Skeletal muscle cell (primary cell): Measurements from ENCODE around the gene CFLAR.

Source experiments
- DNase-seq: peaks from one replicate; pipeline ENCODE4 v3.0.0-alpha.2; 2010; ENCODE audit warnings: low read depth
- H3K4me3 ChIP-seq: 2 replicates; pipeline ENCODE4 v1.5.1; 2011; ENCODE audit warnings: low read depth, mild to moderate bottlenecking, control low read depth, low read length, moderate library complexity

Gene CFLAR

DNA sequence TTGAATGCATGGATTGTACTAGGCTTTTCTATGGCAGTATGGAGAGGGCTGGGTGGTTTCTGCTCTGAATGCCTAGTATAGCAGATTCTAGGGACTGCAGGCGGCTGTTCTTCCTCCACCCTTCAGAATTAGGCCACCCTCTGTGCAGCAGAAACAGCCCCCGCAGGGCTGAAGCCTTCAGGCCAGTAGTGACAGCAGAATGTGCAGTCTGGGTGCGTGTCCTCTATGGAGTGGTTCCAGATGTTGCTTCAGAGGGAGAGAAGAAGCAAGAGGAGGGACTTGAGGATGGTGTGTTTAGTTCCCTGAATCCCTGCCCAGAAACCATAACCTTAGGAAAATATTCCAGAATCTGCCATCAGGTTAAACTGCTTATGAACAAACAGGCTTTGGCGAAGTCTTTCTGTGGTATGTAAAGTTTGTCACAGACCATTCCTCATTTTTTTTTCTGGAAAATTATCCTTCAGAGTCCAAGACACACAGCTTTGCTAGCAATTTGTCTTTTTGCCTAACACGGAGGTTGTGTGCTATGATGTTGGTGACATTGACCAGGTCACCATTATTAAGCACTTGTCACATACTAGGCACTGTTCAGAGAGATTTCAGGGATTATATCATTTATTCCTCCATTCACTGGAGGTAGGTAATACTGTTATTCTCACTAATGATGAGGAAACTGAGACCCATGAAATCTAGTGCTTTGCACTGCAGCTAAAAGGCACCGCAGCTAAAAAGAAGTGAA lies 88.1 kb downstream of the CFLAR start:
- no peak overlapping the region for H3K4me3 ChIP-seq
- peak; percentile 39 for DNase-seq

DNA sequence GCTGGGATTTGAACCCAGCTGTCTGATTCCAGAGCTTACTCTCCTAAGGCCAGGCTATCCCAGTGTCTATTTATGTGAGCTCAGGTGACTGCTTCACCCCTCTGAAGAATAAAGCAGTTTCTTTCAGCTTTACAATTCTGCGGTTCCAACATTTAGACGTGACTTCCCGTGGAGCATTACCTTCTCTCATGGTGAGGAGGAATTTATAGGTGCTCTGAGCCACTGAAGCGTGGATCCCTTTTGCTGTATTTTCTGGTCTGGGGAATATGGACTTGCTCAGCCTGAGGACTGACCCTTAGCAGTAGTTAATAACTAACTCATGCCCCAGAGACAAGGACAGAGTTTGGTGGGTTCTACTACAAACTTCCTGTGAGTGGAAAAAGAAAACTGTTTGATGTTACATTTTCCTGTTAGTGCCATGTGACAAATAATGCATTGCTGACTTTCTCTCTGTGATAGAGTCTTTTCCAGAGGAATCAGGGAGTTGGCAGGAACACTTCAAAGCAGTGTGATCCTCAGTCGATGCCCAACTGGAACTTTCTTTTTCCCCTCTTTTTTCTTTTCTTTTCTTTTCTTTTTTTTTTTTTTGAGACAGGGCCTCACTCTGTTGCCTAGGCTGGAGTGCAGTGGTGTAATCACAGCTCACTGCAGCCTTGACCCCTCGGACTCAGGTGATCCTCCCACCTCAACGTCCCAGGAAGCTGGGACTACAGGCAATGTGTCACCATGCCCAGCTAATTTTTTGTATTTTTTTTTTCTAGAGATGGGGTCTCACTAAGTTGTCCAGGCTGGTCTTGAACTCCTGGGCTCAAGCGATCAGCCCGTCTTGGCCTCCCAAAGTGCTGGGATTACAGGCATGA lies 88.9 kb downstream of the CFLAR start:
- DNase-seq = no peak

DNA sequence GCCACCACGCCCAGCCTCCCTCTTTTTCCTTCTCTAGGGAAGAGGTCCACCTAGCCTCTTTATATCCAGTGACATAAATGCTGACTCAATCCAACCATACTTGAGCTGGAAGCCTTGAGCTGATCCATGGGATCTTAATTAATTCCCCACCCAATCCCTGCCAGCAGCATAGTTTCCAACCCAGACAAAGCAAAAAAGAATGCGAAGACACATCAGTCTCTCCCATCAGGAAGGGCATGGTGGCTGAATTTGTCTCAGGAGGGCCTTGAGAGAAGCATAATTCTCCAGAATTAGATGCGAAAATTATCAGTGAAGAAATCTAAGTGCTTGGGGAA lies 89.5 kb downstream of the CFLAR start:
- no peak for DNase-seq
- H3K4me3 ChIP-seq = no peak overlapping the region

More for the DNA sequence above, 88.9 kb downstream of the CFLAR start:
- H3K4me3 ChIP-seq = no peak overlapping the region

DNA sequence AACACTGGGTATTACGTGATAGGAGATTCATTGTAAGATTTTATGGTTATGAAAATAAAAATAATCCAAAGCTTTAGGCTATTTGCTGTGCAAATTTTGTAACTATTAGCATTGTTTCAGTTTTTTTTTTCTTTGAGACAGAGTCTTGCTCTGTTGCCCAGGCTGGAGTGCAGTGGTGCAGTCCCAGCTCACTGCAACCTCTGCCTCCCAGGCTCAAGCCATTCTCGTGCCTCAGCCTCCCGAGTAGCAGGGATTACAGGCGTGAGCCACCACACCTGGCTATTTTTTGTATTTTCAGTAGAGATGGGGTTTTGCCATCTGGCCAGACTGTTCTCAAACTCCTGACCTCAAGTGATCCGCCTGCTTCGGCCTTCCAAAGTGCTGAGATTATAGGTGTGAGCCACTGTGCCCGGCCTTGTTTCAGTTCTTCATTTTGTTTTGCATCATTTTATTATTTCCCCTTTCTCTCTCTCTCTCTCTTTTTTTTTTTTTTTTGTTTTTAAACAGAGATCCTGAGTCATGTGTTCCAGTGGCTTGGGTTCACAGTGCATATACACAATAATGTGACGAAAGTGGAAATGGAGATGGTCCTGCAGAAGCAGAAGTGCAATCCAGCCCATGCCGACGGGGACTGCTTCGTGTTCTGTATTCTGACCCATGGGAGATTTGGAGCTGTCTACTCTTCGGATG lies 92.7 kb downstream of the CFLAR start:
- no peak for DNase-seq
- H3K4me3 ChIP-seq = no peak overlapping the region

DNA sequence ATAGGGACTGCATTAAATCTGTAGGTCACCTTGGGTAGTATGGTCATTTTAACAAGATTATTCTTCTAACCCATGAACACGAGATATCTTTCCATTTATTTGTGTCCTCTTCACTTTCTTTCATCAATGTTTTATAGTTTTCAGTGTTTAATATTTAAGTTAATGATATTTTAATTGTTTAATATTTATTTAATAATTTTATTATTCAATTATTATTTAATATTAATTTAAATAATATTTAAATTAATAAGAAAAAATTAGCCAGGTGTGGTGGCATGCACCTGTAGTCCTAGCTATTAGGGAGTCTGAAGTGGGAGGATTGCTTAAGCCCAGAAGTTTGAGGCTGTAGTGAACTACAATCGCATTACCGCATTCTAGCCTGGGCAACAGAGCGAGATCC lies 100.0 kb downstream of the CFLAR start:
- DNase-seq = no peak
- no peak overlapping the region for H3K4me3 ChIP-seq

DNA sequence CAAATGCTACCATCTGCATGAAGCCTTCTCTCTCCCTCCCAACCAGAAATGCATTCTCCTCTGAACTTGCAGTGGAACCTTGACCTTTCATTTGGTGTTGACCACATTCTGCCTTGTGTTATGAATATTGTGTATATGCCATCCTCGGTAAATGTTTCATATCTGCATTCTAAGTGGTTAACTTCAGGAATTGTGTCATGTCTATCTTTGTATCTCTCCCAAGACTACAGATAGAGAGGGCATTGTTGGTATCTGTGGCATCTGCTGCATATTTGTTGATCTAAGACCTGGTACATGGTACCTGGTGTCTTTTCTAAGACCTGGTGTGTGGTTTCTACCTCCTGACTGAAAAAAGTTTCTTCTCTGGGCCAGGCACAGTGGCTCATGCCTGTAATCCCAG lies 101.0 kb downstream of the CFLAR start:
- no peak overlapping the region for H3K4me3 ChIP-seq
- DNase-seq = no peak

DNA sequence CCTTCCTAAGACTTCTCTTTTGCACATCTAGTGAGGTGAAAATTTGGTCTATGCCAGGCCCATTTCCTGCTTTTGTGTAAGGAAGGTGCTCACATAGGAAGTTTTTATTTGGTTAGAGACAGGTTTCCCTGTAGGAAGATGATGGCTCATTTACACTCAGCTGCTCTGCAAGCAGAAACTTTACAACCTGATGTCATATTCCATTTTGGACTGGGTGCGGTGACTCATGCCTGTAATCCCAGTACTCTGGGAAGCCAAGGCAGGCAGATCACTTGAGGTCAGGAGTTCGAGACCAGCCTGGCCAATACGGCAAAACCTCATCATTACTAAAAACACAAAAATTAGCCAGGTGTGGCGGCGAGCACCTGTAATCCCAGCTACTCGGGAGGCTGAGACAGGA lies 102.8 kb downstream of the CFLAR start:
- no peak overlapping the region for H3K4me3 ChIP-seq
- no peak for DNase-seq

DNA sequence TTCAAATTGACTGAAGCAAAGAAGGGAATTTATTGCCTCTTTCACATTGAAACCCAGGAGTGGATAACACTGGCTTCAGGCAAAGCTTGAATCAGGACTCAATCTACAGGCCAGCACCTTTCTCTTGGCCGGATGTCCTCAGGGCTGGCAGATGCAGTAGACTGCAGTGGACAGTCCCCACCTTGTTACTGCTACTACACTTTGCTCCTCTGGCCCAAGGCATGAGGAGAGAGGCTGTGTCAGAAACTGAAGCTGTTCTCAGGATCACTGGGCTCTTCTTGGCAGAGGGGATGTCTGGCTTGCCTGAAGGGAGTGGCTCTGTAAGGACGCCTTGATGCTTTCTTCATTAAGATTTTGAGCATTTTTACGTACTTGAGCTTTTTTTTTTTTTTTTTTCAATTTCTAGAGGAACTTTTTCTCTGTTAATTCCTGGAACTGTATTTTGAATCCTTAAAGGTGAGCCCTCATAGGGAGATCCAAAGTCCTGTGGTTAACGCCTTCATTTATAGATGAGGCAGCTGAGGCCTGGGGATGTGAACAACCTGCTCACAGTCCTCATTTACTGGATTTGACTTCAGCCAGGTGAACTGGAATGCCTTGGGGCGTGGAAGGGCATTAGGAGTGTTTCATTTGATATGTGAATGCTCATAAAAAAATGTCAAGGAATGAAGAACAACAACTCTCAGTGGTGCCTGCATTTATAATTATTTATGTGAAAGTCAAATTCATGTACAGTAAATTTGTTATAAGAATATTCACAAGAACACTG lies 103.5 kb downstream of the CFLAR start:
- H3K4me3 ChIP-seq = no peak overlapping the region
- DNase-seq = no peak

DNA sequence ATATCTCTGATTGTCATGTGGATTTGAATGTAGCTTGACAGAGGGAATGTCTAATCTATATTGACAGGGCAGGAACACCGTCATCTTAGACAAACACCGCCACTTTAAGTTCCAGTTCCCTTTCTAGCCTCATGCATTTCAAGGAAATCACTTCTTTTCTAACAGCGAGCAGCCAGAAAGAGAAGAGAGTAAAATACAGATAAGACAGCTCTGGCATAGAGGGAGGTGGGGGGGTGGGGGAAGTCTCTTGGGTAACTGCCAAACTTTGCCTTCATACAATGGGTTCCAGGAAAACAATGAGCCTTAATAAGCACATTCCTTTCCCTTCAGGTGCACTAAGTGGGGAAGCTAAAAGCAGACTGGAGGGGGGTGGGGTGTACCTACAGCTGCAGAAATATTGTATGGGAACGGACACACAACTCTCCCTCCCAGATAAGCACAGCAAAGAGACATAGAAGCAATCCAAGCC lies 104.2 kb downstream of the CFLAR start:
- no peak for DNase-seq
- no peak overlapping the region for H3K4me3 ChIP-seq

DNA sequence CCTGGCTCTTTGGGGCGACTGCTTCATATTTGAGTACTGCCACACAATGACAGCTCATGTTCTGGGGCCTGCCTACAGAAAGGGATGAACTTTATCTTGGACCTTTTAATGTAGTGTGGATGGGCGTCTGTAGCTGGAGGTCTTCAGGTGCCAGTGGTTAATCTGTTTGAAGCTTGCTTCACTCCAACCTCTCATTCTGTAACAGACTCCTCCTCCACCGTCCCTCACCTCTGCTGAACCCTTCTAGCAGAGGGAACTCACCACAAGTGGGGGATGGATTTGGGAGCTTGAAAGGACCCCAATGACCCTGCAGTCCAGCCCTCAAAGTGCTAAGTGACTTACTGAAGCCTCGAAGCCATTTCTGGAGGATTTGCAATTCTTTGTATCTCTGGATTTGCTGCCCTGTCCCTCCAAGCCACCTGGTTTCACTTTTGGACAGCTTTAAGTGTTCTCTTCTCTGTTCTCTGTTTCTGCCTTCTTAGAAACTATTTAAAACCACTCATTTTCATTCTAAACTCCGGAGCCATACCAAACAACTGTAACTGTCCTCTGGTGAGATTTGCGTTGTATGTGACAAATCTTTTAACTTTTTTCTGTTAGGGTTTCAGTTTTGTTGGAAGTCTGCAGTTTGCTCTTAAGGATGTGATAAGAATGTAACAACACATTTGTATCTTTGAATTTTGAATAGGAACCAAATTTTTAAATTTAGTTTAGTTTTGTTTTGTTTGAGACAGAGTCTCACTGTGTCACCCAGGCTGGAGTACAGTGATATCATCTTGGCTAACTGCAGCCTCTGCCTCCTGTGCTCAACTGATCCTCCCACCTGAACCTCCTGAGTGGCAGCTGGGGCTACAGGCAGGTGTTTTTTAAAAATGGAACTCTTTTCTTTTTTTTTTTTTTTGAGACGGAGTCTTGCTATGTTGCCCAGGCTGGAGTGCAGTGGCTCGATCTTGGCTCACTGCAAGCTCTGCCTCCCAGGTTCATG lies 107.4 kb downstream of the CFLAR start:
- no peak overlapping the region for H3K4me3 ChIP-seq
- DNase-seq = no peak
